IPS-NIHi7 (cell line): ENCODE measurements around the gene LIN7A.
"Not testable (repeated sequence)": the region's sequence is repeated elsewhere in the genome, so short reads cannot be mapped to it uniquely, and the experiment has no call there.

ENCODE experiments used
- DNase-seq: peaks from one replicate; pipeline ENCODE4 v3.0.0; 2012; ENCODE audit warnings: mixed read lengths; ENCODE audit errors: extremely low spot score

LIN7A gene

DNA sequence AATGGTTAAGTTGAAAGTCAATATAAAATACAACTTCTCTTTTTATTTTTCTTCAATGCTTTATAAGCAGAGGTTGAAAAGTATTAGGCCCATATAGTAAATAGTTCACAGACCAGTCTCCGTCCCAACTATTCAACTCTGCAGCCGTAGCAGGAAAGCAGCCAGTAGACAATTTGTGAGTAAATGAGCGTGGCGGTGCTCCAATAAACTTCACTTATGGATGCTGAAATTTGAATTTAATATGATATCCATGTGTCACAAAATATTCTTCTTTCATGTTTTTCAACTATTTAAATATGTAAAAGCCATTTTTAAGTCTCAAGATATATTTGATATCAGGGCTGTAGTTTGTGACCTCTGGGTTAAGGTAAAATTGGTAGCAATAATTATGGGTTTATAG, 17.7 kb downstream of the LIN7A start:
- no peak for DNase-seq

- no peak for DNase-seq
Observed at GRCh38 chr12:80917651-80918050, 20.1 kb downstream of the LIN7A start.

DNA sequence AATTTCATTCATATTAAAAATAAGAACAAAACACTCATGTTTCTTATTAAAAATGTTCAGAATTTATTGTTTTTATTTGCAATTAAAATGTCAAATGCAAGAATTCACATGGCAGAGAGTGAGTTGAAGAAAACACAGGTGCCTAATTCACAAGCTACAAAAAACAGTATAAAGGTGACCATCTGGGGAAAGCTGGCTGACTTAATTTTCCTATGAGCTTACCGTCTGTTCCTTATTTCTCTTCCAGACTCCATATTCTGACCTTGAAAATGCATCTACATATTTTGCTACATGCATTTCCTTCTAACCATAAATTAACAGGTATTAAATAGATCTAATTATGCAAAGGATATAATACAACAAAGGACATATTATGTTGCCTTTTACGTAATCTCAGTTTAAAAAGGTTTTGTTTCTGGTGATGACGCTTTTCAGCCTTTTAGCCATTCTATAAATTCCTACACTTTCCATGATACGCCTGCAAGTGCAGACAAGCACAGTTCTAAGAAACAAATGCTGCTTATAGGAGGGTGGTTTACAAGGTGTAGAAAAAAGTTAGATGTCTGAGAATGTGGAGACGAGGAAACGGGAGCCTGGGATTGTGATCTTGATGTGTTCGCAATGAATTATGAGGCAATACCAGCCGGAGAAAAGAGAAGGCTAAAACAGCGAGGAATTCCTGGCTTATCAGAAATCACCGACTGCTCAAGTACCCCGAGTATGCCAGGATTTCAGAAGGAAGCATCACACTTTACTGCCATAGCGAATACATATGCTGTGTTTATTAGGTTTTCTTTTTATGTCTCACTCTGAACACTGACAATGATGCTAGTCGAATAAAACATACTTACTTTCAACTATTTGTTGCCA, 24.6 kb downstream of the LIN7A start:
- DNase-seq = no peak

DNA sequence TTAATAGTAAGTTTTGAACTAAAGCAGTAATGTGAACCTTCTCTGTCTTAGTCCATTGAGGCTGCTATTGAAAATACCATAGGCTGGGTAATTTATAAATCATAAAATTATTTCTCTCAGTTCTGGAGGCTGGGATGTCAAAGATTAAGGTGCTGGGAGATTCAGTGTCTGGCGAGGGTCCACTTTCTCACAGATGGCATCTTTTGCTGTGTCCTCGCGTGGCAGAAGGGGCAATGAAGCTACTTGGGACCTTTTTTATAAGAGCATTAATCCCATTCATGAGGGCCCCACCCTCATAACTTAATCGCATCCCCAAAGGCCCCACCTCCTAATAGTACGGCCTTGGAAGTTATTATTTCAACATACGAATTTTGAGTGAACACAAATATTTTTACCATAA, 28.4 kb downstream of the LIN7A start:
- no peak for DNase-seq

- DNase-seq = no peak
Observed at GRCh38 chr12:80902711-80903110, 35.0 kb downstream of the LIN7A start.

DNA sequence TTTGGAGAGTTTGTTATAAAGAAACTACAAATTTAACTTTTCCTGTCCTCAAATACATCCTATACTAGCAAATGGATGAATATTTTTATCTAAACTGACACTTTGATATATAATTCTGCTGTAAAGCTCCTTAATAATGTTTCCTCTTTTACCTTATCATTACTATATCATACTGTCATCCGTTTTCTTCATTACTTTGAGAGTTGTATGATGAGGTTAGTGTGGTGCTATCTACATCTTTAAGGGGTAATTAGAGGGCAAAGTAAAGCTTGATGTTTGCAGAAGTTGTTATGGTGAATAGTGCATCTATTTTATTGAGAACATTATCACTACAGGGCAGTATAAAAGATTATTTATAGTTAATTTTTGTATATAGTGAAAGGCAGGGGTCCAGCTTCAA, 36.1 kb downstream of the LIN7A start:
- DNase-seq = no peak

GRCh38 chr12:80895240-80895639, 42.5 kb downstream of the LIN7A start:
- no peak for DNase-seq

DNA sequence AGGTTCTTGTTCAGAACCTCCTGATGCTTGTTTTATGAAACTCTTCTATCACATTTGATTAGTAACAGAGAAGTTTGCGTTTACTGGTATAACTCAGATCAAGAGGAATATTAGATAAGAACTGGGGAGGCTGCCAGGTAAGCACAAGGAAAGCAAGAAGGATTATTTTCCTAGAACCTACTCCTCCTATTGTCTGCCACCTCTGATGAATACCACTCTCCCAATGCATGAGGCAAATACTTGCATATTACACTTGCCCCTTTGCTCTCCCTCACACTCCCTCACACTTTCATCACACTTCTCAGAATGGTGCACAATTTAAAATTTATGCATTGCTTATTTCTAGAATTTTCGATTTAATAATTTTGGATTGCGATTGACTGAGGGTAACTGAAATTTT, 43.6 kb downstream of the LIN7A start:
- DNase-seq = no peak

DNA sequence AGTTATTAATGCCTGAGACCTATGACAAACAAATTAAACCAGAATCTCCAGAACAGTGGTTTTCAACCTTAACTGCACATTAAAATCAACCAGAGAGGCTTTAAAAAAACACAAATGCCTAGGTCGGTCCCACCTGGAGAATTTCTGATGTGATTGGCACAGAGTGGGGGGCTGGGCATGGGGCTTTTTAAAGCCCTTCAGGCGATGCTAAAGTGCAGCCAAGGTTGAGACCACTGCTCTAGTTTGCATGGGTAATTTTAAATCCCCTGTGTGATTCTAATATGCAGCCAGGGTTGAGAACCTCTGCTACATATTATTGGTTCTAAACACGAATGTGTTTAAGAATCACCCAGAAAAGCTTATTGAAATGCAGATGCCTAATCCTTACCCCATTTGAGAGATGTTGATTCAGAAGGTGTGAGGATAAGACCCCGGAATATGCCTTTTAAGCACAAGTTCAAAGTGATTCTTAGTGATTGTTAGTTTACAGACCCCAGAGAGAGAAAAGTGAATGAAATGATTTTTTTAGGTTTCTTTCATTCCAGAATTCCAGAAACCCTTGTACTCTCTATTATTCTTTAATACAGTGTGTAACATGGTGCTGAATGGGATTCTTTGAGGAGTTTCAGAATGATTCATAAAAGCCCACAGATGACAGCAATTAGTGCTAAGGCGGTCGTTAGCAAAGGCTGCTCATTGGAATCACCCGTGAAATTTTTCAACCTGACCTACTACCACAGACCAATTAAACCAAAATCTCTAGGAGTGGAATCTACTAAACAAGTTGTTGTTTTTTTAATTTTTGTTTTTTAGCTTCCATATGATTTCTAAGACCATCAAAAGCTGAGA, 44.9 kb downstream of the LIN7A start:
- DNase-seq = no peak

DNA sequence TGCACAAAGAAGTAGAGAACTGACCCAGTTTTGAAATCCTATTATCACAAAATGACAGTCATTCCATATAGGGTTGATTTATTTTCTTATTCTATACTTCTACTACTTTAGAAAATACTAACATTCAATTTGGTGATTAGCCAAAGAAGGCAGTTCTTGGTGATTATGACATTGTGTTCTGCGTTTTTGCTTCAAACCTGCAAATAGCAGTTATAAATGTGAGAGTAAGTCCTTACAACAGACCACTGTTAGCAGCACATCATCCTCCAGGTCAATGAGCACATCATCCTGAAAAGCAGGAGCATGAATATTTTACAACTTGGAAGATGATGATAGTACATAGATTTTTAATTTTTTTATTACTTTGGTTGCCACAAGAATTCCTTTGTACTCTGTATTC, 53.1 kb downstream of the LIN7A start:
- no peak for DNase-seq

GRCh38 chr12:80881106-80881505, 56.6 kb downstream of the LIN7A start:
- DNase-seq = no peak

- DNase-seq = not testable (repeated sequence)
Observed at GRCh38 chr12:80878452-80878851, 59.3 kb downstream of the LIN7A start.

DNA sequence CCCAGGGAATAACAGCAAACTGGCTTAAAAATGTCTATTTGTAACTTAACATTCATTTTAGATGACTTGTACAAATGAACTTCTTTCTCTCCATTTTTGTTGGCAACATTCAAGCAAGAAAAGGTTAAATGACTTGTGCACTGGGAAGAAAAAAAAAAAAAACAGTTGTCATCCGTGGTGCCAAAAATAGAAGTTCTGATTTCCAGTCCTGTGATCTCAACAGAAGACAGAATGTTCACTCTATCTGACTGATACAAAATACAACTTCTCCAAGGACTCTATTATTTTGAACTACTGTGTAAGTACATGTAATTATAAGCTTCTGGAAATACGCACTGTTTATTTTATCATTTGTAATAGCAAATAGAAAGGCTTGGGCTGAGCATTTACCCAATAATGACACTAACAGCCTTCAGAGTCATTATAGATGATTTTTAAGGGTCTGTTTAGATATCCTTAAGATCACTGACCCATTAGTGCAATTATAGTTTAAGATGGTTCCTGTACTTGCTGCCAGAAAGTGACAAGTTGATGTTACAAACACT, 59.9 kb downstream of the LIN7A start:
- no peak for DNase-seq

- no peak for DNase-seq
Observed at GRCh38 chr12:80872053-80872452, 65.7 kb downstream of the LIN7A start.

- DNase-seq = no peak
Observed at GRCh38 chr12:80869264-80869663, 68.5 kb downstream of the LIN7A start.

DNA sequence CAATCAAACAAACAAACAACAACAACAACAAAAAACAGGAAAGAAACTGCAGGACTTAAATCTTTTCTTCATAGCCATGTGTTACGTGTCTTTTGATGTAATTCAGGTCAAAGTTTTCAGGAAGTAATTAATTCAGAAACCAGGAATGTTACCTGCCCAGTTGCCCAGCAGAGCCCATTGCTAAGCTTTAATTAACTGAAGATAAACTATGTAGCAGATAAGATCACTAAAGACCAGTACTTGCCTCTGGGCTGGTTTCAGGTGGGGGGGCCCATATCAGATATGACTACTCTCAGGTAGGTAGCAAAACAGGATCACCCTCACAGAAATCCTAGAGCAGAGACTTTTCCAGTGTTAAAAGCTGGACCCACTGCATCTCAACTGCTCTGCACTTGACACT, 69.2 kb downstream of the LIN7A start:
- no peak for DNase-seq

- DNase-seq = no peak
Observed at GRCh38 chr12:80867941-80868340, 69.8 kb downstream of the LIN7A start.

- DNase-seq = no peak
Observed at GRCh38 chr12:80864046-80864735, 73.5 kb downstream of the LIN7A start.

GRCh38 chr12:80862531-80862930, 75.2 kb downstream of the LIN7A start:
- DNase-seq = no peak

GRCh38 chr12:80861641-80862378, 75.9 kb downstream of the LIN7A start:
- no peak for DNase-seq

DNA sequence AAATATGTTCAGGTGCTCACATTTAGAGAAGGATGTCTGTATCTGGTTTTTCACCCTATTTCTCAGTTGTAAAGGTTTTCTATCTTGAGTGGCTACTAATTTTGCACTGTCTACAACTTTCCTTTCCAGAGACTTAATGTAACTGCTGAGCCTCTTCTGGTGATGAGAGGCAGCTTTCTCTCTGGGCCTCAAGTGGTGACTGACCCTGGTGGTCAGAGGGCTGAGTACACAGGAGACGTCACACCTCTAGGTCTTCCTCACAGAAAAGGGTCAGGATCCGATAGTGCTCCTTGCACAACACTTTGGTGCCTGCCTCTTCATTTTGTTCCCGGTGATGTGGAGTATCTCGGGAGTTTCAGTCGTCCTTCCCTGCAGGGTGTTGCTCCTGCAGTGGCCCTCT, 76.8 kb downstream of the LIN7A start:
- DNase-seq = no peak
